ENCODE results near the gene TSPAN32. TPM values are rescaled to one million over a fixed set of nuclear protein-coding genes. Genes with fewer than 3 reads are reported as not detected.
A peak's percentile ranks its signal among the peaks of the same experiment; 100 is the strongest.

Gene TSPAN32
- polyA plus RNA-seq, 1 donor (not counting 4 experiments of a cell fraction or from before 2014, with no cell fraction given): not detected

DNA sequence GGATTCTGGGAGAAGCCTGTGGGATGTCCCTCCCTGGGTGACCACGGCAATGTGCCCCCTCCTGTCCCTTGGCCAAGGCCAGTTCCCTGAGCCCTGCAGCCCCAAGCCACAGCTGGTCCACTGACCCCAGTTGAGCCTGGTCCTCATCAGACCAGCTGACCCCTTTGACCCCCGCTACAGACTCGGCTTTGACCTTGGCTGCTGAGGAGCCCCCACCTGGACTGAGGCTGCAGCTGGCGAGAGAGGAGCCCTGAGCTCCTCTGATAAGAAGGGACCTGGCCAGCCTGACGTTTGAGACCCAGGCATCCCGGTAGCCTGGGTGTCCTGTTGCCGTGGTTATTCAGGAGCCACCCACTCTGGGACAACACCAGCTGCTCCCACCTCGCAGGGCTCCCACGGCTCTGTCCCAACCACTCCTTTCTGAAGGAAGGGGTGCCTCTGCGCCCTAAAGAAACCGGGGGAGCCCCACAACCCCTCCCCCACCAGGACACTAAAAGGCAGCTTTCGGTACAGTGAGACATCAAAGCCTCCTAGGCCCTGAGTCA lies 34.4 kb upstream of the TSPAN32 start:
- FAIRE-seq (no peak), DNase-seq (ENCODE audit: low read depth, low spot score) (no peak)
- no peak overlapping the region for H2AFZ ChIP-seq (ENCODE audit: control insufficient read depth, low read length)
- H3K27me3 ChIP-seq (ENCODE audit: control insufficient read depth, extremely low read depth, insufficient read depth, low read length): peaks cover 30% of the 10 kb centered on the region
- no peaks in the 10 kb centered on the region for H4K20me1 ChIP-seq (ENCODE audit: control insufficient read depth, extremely low read depth, insufficient read depth, low read length)
- dilution Hi-C loops (cut with MboI; ENCODE audit: extremely low pct_ligation_motif_present, low sequenced_read_pairs): no loop called here
- no peak overlapping the region for H3K4me3 ChIP-seq (ENCODE audit: control insufficient read depth in 2 of 3, extremely low read depth in 1 of 3, insufficient read depth in 2 of 3, low read depth in 1 of 3, low read length in 3 of 3)
- H3K27ac ChIP-seq (ENCODE audit: control insufficient read depth, insufficient read depth, low read length): no peak overlapping the region
- no peaks in the 10 kb centered on the region for H3K9me1 ChIP-seq (ENCODE audit: control insufficient read depth, extremely low read depth, insufficient read depth, low read length)
- TF ChIP-seq EZH2 (IDR thresholded peaks at IDR 0.05; ENCODE audit: low read length): no peak
- TF ChIP-seq, protein P1, sequence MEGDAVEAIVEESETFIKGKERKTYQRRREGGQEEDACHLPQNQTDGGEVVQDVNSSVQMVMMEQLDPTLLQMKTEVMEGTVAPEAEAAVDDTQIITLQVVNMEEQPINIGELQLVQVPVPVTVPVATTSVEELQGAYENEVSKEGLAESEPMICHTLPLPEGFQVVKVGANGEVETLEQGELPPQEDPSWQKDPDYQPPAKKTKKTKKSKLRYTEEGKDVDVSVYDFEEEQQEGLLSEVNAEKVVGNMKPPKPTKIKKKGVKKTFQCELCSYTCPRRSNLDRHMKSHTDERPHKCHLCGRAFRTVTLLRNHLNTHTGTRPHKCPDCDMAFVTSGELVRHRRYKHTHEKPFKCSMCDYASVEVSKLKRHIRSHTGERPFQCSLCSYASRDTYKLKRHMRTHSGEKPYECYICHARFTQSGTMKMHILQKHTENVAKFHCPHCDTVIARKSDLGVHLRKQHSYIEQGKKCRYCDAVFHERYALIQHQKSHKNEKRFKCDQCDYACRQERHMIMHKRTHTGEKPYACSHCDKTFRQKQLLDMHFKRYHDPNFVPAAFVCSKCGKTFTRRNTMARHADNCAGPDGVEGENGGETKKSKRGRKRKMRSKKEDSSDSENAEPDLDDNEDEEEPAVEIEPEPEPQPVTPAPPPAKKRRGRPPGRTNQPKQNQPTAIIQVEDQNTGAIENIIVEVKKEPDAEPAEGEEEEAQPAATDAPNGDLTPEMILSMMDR (optimal IDR thresholded peaks at IDR 0.05 in 1 of 3, IDR thresholded peaks at IDR 0.05 in 1 of 3, conservative IDR thresholded peaks at IDR 0.05 in 1 of 3; ENCODE audit: extremely low read depth in 1 of 3, insufficient read depth in 2 of 3, low read length in 3 of 3): no peak
- no peak overlapping the region for H3K9ac ChIP-seq (ENCODE audit: control insufficient read depth, extremely low read depth, insufficient read depth, low read length)
- H3K4me1 ChIP-seq (ENCODE audit: control insufficient read depth, extremely low read depth, insufficient read depth, low read length): peaks cover 3% of the 10 kb centered on the region
- H3K9me3 ChIP-seq (ENCODE audit: control insufficient read depth, low read depth, low read length): no peaks in the 10 kb centered on the region
- no peak overlapping the region for H3K4me2 ChIP-seq (ENCODE audit: control insufficient read depth, extremely low read depth, insufficient read depth, low read depth, low read length)
- H3K36me3 ChIP-seq (ENCODE audit: control insufficient read depth in 2 of 2, extremely low read depth in 1 of 2, insufficient read depth in 2 of 2, low read length in 2 of 2): no peaks in the 10 kb centered on the region
- no peaks in the 10 kb centered on the region for H3K79me2 ChIP-seq (ENCODE audit: control insufficient read depth, insufficient read depth, low read length)

DNA sequence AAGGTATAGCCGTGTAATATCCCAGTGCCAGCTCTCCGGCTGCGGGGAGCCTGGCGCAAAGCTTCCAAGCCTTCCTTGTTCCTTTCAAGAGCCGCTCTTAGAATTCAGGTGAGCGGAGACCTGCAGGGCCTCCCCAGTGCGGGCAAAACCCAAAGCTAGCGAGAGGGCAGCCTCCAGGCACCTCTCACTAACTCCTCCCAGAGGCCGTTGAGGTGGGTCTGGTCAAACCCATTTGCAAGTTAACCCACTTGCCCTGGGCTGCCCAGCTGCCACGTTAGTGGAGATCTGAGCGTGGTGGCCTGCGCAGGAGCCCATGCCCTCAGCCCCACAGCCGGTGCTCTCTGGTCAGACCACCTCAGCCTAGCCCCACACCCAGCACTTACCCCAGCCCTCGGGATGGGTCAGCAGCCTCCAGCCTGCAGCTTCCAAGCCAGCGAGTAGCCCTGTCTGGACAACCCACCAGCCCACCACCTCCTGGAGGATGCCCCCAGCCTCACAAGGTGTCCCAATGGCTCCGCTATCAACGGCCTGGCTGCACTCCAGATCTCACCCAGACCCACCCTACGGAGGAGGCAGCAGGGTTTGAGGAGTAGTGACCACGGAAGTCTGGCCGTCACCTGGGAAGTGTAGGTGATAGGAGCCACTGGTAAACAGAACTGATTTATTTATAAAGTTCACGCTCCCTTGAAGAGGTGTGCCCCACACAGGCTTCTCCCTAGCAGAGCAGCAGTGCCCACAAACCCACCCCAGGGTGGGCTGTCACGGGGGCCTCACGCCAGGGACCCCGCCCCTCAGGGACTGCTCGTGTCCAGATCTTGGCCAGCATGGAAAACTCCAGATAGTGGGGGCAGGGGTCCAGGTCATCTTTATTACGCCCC lies 33.7 kb upstream of the TSPAN32 start:
- H3K27me3 ChIP-seq (ENCODE audit: control insufficient read depth, extremely low read depth, insufficient read depth, low read length): peaks cover 34% of the 10 kb centered on the region
- no peaks in the 10 kb centered on the region for H3K9me3 ChIP-seq (ENCODE audit: control insufficient read depth, low read depth, low read length)
- H4K20me1 ChIP-seq (ENCODE audit: control insufficient read depth, extremely low read depth, insufficient read depth, low read length): no peaks in the 10 kb centered on the region
- no peaks in the 10 kb centered on the region for H3K79me2 ChIP-seq (ENCODE audit: control insufficient read depth, insufficient read depth, low read length)
- dilution Hi-C loops (cut with MboI; ENCODE audit: extremely low pct_ligation_motif_present, low sequenced_read_pairs): no loop called here
- H3K9ac ChIP-seq (ENCODE audit: control insufficient read depth, extremely low read depth, insufficient read depth, low read length): no peak overlapping the region
- H3K36me3 ChIP-seq (ENCODE audit: control insufficient read depth in 2 of 2, extremely low read depth in 1 of 2, insufficient read depth in 2 of 2, low read length in 2 of 2): no peaks in the 10 kb centered on the region
- TF ChIP-seq EZH2 (IDR thresholded peaks at IDR 0.05; ENCODE audit: low read length): no peak
- TF ChIP-seq, protein P1 (optimal IDR thresholded peaks at IDR 0.05 in 1 of 3, IDR thresholded peaks at IDR 0.05 in 1 of 3, conservative IDR thresholded peaks at IDR 0.05 in 1 of 3; ENCODE audit: extremely low read depth in 1 of 3, insufficient read depth in 2 of 3, low read length in 3 of 3): no peak
- FAIRE-seq: no peak
- peaks cover 3% of the 10 kb centered on the region for H3K4me1 ChIP-seq (ENCODE audit: control insufficient read depth, extremely low read depth, insufficient read depth, low read length)
- H2AFZ ChIP-seq (ENCODE audit: control insufficient read depth, low read length): no peak overlapping the region
- no peak overlapping the region for H3K27ac ChIP-seq (ENCODE audit: control insufficient read depth, insufficient read depth, low read length)
- H3K4me2 ChIP-seq (ENCODE audit: control insufficient read depth, extremely low read depth, insufficient read depth, low read depth, low read length): peak overlapping the region; percentile 16
- no peak overlapping the region for H3K4me3 ChIP-seq (ENCODE audit: control insufficient read depth in 2 of 3, extremely low read depth in 1 of 3, insufficient read depth in 2 of 3, low read depth in 1 of 3, low read length in 3 of 3)
- H3K9me1 ChIP-seq (ENCODE audit: control insufficient read depth, extremely low read depth, insufficient read depth, low read length): no peaks in the 10 kb centered on the region
- no peak for DNase-seq (ENCODE audit: low read depth, low spot score)

Measured in keratinocyte (primary cell).